HG03565 (cell line): ENCODE data around the gene OR52E2.
"Not testable (repeated sequence)": the region's sequence is repeated elsewhere in the genome, so short reads cannot be mapped to it uniquely, and the experiment has no call there.

Source experiments
- ATAC-seq: cut with Tn5 transposase; IDR thresholded peaks from one replicate; pipeline ENCODE4 v1.9.1; 2021; ENCODE audit warnings: mild to moderate bottlenecking, moderate library complexity; ENCODE audit not compliant: unreplicated experiment

OR52E2 gene

GRCh38 chr11:5059391-5059790 is at the start of gene OR52E2:
OR52E2 (minus strand) TSS chr11:5059627; CDS start chr11:5059627, 0 bp downstream.
- ATAC-seq = no peak

GRCh38 chr11:5107285-5107684 is 47.9 kb upstream of the OR52E2 start:
- no peak for ATAC-seq

- ATAC-seq = no peak
Observed at GRCh38 chr11:5103066-5103465, 43.6 kb upstream of the OR52E2 start.

DNA sequence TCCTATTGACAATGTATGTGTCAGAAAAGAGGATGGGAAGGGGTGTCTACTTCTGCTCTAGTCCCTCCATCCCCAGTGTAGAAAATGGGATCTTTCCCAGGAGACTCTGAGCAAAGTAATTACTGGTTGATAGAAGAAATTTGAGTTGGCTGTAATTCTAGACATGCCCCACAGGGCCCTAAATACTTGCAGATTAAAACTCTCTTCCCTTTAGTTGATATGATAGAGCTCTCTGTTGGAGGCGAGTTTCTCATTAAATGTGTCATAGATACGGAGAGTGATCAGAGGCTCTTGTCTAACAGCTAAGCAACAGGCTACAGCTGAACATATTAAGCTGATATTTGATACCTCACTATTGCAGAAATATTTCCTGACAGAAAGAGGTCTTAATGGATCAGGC is 42.8 kb upstream of the OR52E2 start:
- ATAC-seq = no peak

- ATAC-seq = no peak
Observed at GRCh38 chr11:5096011-5096410, 36.6 kb upstream of the OR52E2 start.

DNA sequence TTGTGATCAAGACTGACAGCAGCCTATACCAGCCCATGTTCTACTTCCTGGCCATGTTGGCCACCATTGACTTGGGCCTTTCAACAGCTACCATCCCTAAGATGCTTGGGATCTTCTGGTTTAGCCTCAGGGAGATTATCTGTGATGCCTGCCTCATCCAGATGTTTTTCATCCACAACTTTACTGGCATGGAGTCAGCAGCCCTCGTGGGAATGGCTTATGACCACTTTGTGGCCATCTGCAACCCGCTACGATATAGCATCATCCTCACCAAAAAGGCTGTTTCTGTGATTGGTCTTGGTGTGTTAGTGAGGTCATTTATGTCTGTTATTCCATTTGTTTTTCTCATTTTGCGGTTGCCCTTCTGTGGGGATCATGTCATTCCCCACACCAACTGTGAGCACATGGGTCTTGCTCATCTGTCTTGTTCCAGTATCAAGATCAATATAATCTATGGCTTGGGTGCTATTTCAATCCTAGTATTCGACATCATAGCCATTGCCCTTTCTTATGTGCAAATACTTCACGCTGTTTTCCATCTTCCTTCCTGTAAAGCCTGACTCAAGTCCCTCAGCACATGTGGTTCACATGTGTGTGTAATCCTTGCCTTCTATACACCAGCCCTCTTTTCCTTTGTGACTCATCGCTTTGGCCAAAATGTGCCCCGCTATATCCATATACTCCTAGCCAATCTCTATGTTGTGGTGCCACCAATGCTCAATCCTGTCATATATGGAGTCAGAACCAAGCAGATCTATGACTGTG is 33.6 kb upstream of the OR52E2 start:
- no peak for ATAC-seq

DNA sequence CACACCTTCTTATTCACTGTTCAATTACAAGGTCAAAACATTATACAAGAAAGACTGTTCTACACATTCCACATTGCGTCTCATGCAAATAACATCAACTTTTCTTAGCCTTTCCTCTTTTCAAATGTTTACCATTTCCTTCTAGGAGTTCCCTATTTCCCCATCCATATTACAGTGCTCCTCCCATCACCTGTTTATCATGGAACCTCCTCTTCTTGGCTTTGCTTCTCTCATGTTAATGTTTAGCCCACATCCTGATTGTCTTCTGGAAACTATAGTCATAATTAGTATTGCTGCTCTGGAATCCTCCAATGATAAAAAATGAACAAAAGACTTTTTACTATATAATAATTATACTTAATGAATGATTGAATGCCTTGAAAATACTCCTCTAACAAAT is 31.2 kb upstream of the OR52E2 start:
- ATAC-seq = no peak

DNA sequence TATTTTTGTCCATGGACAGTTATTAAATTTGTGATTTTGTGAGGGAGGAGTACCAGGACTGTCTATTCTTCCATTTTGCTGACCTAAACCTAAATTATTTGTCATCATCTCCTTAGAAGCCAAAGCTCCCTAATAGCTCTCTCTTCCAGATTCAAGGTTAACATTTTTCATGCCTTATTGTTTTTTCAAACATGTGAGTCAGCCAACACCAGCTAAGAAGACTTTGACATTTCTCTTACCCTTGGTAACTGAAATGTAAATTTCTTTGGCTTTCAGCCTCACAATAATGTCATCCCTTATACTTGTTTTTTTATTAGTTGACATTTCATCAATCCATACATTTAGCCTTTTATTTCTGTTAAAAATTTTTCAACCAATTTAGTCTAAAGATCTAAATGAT is 29.1 kb upstream of the OR52E2 start:
- no peak for ATAC-seq

- no peak for ATAC-seq
Observed at GRCh38 chr11:5083602-5084001, 24.2 kb upstream of the OR52E2 start.

GRCh38 chr11:5081405-5081804 is 22.0 kb upstream of the OR52E2 start:
- ATAC-seq = no peak

DNA sequence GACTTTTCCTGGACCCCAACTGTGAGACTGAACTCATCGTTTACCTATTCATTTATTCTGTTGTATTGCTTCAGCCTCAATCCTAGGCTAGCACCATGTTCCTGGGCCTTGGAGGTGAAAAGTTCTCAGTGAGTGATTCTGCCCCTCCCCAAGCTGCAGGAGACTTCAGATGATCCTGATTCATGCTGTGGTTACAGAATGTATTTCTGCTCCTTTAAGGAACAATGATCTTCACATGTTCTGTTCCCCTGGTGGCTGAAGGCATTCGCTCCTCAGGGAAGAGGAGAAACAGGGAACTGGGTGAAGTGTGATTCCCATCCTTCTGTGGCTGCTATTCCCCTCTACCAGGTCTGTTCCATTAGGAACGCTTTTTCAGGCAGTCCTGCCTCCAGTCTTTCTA is 12.4 kb upstream of the OR52E2 start:
- ATAC-seq = no peak

GRCh38 chr11:5069272-5069671 is 9.8 kb upstream of the OR52E2 start, which contains the start of gene OR52E1:
OR52E1 (plus strand) TSS chr11:5069572.
- no peak for ATAC-seq

- no peak for ATAC-seq
Observed at GRCh38 chr11:5065027-5065426, 5.6 kb upstream of the OR52E2 start.

DNA sequence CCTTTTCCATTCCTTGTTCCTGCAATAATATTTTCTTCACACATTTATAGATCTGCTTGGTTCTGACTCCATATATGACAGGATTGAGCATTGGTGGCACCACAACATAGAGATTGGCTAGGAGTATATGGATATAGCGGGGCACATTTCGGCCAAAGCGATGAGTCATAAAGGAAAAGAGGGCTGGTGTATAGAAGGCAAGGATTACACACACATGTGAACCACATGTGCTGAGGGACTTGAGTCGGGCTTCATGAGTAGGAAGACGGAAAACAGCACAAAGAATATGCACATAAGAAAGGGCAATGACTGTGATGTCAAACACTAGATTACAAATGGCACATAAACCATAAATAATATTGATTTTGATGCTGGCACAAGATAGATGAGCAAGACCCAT is 748 bp downstream of the OR52E2 start:
- not testable (repeated sequence) for ATAC-seq

- no peak for ATAC-seq
Observed at GRCh38 chr11:5046754-5047330, 12.6 kb downstream of the OR52E2 start.

GRCh38 chr11:5046226-5046625 is 13.2 kb downstream of the OR52E2 start, which contains the start of gene OR52J3:
OR52J3 (plus strand) TSS chr11:5046526; CDS start chr11:5046526, 0 bp downstream.
- no peak for ATAC-seq

DNA sequence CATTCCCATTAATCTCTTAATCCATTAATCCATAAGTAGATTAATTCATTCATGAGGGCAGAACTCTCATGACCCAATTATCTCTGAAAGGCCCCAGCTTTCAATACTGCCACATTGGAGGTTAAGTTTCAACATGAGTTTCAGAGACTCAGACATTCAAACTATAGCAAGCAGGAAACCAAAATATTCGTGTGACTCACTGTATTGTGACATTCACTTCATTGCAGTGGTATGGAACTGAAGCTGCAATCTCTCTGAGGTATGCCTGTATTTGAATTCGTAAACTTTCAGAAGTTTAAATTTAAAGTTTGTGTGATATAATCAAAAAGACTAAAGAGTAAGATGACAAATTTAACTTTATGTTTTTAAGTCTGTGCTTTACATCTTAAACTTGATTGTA is 16.0 kb downstream of the OR52E2 start:
- no peak for ATAC-seq

GRCh38 chr11:5042091-5042490 is 17.3 kb downstream of the OR52E2 start:
- ATAC-seq = no peak

DNA sequence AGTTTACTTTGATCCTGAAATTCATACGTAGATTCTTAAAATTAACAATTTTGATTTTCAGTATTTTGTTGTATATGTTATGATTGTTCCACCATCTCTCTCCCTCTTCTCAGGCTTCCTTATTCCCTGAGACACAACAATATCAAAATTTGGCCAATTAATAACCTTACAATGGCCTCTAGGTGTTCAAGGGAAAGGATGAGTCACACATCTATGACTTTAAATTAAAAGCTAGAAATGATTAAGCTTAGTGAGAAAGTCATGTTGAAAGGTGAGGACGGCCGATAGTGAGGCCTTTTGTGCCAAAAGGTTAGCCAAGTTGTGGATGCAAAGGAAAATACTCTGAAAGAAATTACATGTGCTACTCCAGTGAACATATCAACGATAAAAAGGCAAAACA is 18.6 kb downstream of the OR52E2 start:
- no peak for ATAC-seq

DNA sequence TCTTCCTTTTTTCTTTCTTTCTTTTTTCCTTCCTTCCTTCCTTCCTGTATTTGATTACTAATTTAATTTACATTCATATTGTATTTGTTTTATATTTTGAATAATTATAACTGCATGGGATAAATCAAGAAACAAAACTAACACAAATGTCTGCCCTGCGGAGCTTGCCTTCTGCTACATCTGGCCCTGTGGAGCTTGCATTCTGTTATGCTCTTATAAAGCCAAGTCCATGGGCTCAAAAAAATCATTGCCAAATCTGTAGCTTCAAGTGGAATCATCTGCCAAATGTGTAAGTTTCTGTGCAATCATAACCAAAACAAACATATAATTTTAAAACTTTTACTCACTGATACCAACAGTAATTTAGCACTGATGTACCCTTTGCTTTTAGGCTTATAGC is 21.1 kb downstream of the OR52E2 start:
- ATAC-seq = no peak

DNA sequence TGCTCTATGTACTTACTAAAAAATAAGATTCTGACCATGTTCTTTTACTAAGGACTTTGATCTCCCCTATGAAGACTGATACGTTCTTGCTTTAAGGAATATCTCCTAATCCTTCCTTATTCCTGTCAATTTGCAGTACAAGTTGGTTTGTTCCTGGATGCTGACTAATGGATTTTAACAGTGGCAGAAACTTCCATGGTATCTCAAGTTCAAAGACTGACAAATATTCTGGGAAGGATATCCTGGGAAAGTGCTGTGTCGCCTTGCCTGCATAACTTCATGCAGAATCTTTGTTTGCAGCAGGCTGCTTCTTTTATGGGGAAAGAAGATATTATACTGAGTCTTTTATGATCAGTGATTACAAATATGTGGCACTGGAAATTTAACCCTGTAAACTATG is 21.5 kb downstream of the OR52E2 start:
- no peak for ATAC-seq

- ATAC-seq = no peak
Observed at GRCh38 chr11:5036669-5037068, 22.8 kb downstream of the OR52E2 start.

GRCh38 chr11:5021996-5022395 is 37.4 kb downstream of the OR52E2 start:
- ATAC-seq = no peak
